ENCODE data around the gene NLRC5. TPM values are rescaled to one million over a fixed set of nuclear protein-coding genes. Genes with fewer than 3 reads are reported as not detected.
"Not testable (repeated sequence)": the region's sequence is repeated elsewhere in the genome, so short reads cannot be mapped to it uniquely, and the experiment has no call there.

NLRC5 gene
- total RNA-seq, 1 donor from 2014 or later: not detected

GRCh38 chr16:56985962-56986360, 3.4 kb upstream of the NLRC5 start:
- Histone ChIP-seq H3K4me2 (no peak overlapping the region), H4K20me1 (ENCODE audit: low read depth) (no peaks in the 10 kb centered on the region), H3F3A (ENCODE audit: low read depth) (peaks cover 7% of the 10 kb centered on the region), H3K27me3 (peaks cover 42% of the 10 kb centered on the region), H3K27ac (no peak overlapping the region), H3K79me2 (ENCODE audit: low read depth) (no peaks in the 10 kb centered on the region), H3K9me3 (ENCODE audit: low read depth) (no peaks in the 10 kb centered on the region), H3K4me1 (peaks cover 14% of the 10 kb centered on the region), H3K9ac (no peak overlapping the region), H3K36me3 (no peaks in the 10 kb centered on the region), H3K4me3 (no peak overlapping the region), H2AFZ (replicated peaks) (no peak overlapping the region)
- DNase-seq (ENCODE audit: low spot score): no peak
- Mint-ChIP-seq H3K27me3 (ENCODE audit: insufficient read depth, low read depth) (peaks cover 32% of the 10 kb centered on the region), H3K9me3 (peaks cover 2% of the 10 kb centered on the region), H3K27ac (no peak overlapping the region), H3K4me3 (no peak overlapping the region), H3K4me1 (peaks cover 17% of the 10 kb centered on the region), H3K36me3 (no peaks in the 10 kb centered on the region)
- TF ChIP-seq CTCF (IDR thresholded peaks at IDR 0.05): no peak
- TF ChIP-seq EZH2phosphoT487 (IDR thresholded peaks at IDR 0.05): no peak
- no peak for TF ChIP-seq EZH2 (IDR thresholded peaks at IDR 0.05)

- Mint-ChIP-seq H3K27me3 (ENCODE audit: insufficient read depth, low read depth) (peaks cover 35% of the 10 kb centered on the region), H3K9me3 (peaks cover 2% of the 10 kb centered on the region), H3K27ac (no peak overlapping the region), H3K36me3 (no peaks in the 10 kb centered on the region), H3K4me1 (peaks cover 13% of the 10 kb centered on the region), H3K4me3 (no peak overlapping the region)
- peaks cover 3% of the 10 kb centered on the region for H3F3A ChIP-seq (ENCODE audit: low read depth)
- no peak overlapping the region for H2AFZ ChIP-seq (replicated peaks)
- no peak overlapping the region for H3K27ac ChIP-seq
- H3K9me3 ChIP-seq (ENCODE audit: low read depth): no peaks in the 10 kb centered on the region
- peaks cover 10% of the 10 kb centered on the region for H3K4me1 ChIP-seq
- peaks cover 46% of the 10 kb centered on the region for H3K27me3 ChIP-seq
- no peaks in the 10 kb centered on the region for H3K36me3 ChIP-seq
- no peak for DNase-seq (ENCODE audit: low spot score)
- H3K4me2 ChIP-seq: no peak overlapping the region
- no peaks in the 10 kb centered on the region for H4K20me1 ChIP-seq (ENCODE audit: low read depth)
- TF ChIP-seq EZH2 (IDR thresholded peaks at IDR 0.05) (no peak), EZH2phosphoT487 (IDR thresholded peaks at IDR 0.05) (no peak), CTCF (IDR thresholded peaks at IDR 0.05) (no peak)
- no peak overlapping the region for H3K9ac ChIP-seq
- no peak overlapping the region for H3K4me3 ChIP-seq
- no peaks in the 10 kb centered on the region for H3K79me2 ChIP-seq (ENCODE audit: low read depth)
Measured at GRCh38 chr16:56986361-56986760, 3.0 kb upstream of the NLRC5 start.

GRCh38 chr16:56986908-56987307, 2.4 kb upstream of the NLRC5 start:
- H3K27me3 Mint-ChIP-seq (ENCODE audit: insufficient read depth, low read depth): peaks cover 35% of the 10 kb centered on the region
- not testable (repeated sequence) for DNase-seq (ENCODE audit: low spot score); H2AFZ ChIP-seq (replicated peaks); H3K4me3 ChIP-seq; H3K36me3 ChIP-seq; H4K20me1 ChIP-seq (ENCODE audit: low read depth); H3K79me2 ChIP-seq (ENCODE audit: low read depth); H3K9me3 Mint-ChIP-seq; H3K4me3 Mint-ChIP-seq; H3K9ac ChIP-seq; H3K9me3 ChIP-seq (ENCODE audit: low read depth); H3K27ac Mint-ChIP-seq; H3K4me1 ChIP-seq; H3K36me3 Mint-ChIP-seq; H3K27ac ChIP-seq; H3F3A ChIP-seq (ENCODE audit: low read depth); H3K4me2 ChIP-seq
- peaks cover 11% of the 10 kb centered on the region for H3K4me1 Mint-ChIP-seq
- H3K27me3 ChIP-seq: peaks cover 52% of the 10 kb centered on the region

- DNase-seq (ENCODE audit: low spot score): no peak
- Mint-ChIP-seq H3K27ac (no peak overlapping the region), H3K4me3 (peak overlapping the region; percentile 27), H3K4me1 (peaks cover 11% of the 10 kb centered on the region), H3K36me3 (no peaks in the 10 kb centered on the region), H3K9me3 (no peaks in the 10 kb centered on the region), H3K27me3 (ENCODE audit: insufficient read depth, low read depth) (peaks cover 35% of the 10 kb centered on the region)
- Histone ChIP-seq H3K36me3 (no peaks in the 10 kb centered on the region), H4K20me1 (ENCODE audit: low read depth) (no peaks in the 10 kb centered on the region), H3K4me2 (no peak overlapping the region), H3K4me3 (no peak overlapping the region), H2AFZ (replicated peaks) (no peak overlapping the region), H3K9ac (no peak overlapping the region), H3K27ac (no peak overlapping the region), H3F3A (ENCODE audit: low read depth) (no peaks in the 10 kb centered on the region), H3K27me3 (peaks cover 54% of the 10 kb centered on the region), H3K9me3 (ENCODE audit: low read depth) (no peaks in the 10 kb centered on the region), H3K79me2 (ENCODE audit: low read depth) (no peaks in the 10 kb centered on the region), H3K4me1 (peaks cover 6% of the 10 kb centered on the region)
- no peak for TF ChIP-seq EZH2phosphoT487 (IDR thresholded peaks at IDR 0.05)
- TF ChIP-seq CTCF (IDR thresholded peaks at IDR 0.05): no peak
- TF ChIP-seq EZH2 (IDR thresholded peaks at IDR 0.05): no peak
Measured at GRCh38 chr16:56987692-56988091, 1.7 kb upstream of the NLRC5 start.

Measured in neural progenitor cell (in vitro differentiated cells).